SH-SY5Y (cell line): ENCODE data around the gene ZEB1.

Source experiments
- GATA2 ChIP-seq: IDR thresholded peaks from 2 replicates; pipeline ENCODE4 v1.6.1; 2011; ENCODE audit warnings: mild to moderate bottlenecking, low read depth, low read length
- GATA3 ChIP-seq: IDR thresholded peaks from 2 replicates; pipeline ENCODE4 v1.6.1; 2011; ENCODE audit warnings: low read depth, mild to moderate bottlenecking, low read length, moderate library complexity

DNA sequence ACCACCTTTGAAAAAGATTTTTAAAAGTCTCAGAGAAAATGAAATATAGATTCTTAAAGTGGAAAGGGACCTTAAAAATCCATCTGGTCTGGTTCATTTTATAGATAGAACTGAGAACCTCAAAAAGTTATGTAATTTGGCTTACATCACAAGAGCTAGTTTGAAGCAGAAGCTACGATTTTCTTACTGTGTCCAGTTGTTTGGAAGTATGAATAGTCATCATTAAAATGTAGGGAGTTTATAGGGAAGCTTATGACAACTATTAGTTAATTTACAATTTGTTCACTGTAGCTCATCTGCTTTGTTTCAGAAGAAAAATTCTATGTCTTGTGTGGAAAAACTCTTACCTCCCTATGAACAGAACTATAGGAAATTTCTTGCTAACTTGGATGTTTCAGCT is 26.9 kb downstream of the ZEB1 start:
- no peak for TF ChIP-seq GATA3
- no peak for TF ChIP-seq GATA2
